Neural cell (in vitro differentiated cells): Measurements from ENCODE around the gene CACNA1B. TPM values are rescaled to one million over a fixed set of nuclear protein-coding genes. Genes with fewer than 3 reads are reported as not detected.

Source experiments
- H2AFZ ChIP-seq: fragments of 200-600, 300-800 bp; sonication (generic), shearing (Covaris generic); 2 replicates; pipeline ENCODE4 v1.6.0; 2014; ENCODE audit warnings: low read depth, mild to moderate bottlenecking, antibody characterized with exemption, low read length, moderate library complexity
- H3F3A ChIP-seq: fragments of 200-600 bp; shearing (Covaris generic); 2 replicates; pipeline ENCODE4 v1.6.1; 2016; ENCODE audit warnings: mild to moderate bottlenecking, moderate library complexity, mixed read lengths, antibody characterized with exemption, low read length; ENCODE audit not compliant: insufficient read depth, poor library complexity, severe bottlenecking
- H3K27ac ChIP-seq: fragments of 200-600, 300-800 bp; sonication (generic), shearing (Covaris generic); 2 replicates; pipeline ENCODE4 v1.5.1; 2014; ENCODE audit warnings: mild to moderate bottlenecking, low read length, moderate library complexity
- H3K27me3 ChIP-seq: fragments of 300-800, 200-600 bp; sonication (generic), shearing (Covaris generic); 2 replicates; pipeline ENCODE4 v1.6.0; 2014; ENCODE audit warnings: mild to moderate bottlenecking, low read depth, low read length, moderate library complexity; ENCODE audit not compliant: insufficient read depth
- H3K36me3 ChIP-seq: fragments of 300-800, 200-600 bp; sonication (generic), shearing (Covaris generic); 2 replicates; pipeline ENCODE4 v1.5.1; 2014; ENCODE audit warnings: mild to moderate bottlenecking, antibody characterized with exemption, low read length, moderate library complexity; ENCODE audit not compliant: insufficient read depth
- H3K4me2 ChIP-seq: fragments of 300-800, 200-600 bp; sonication (generic), shearing (Covaris generic); 2 replicates; pipeline ENCODE4 v1.6.0; 2014; ENCODE audit warnings: mild to moderate bottlenecking, low read length
- H3K4me3 ChIP-seq: fragments of 300-800, 200-600 bp; sonication (generic), shearing (Covaris generic); 2 replicates; pipeline ENCODE4 v1.5.1; 2014; ENCODE audit warnings: mild to moderate bottlenecking, low read length, moderate library complexity
- H3K79me2 ChIP-seq: fragments of 200-600 bp; shearing (Covaris generic); replicated peaks from 2 replicates; pipeline ENCODE4 v1.6.0; 2014; ENCODE audit warnings: mild to moderate bottlenecking, low read length, moderate library complexity; ENCODE audit not compliant: insufficient read depth
- H3K9ac ChIP-seq: fragments of 300-800, 200-600 bp; sonication (generic), shearing (Covaris generic); 2 replicates; pipeline ENCODE4 v1.6.1; 2016; ENCODE audit warnings: mild to moderate bottlenecking, low read length, mixed read lengths
- H3K9me2 ChIP-seq: fragments of 200-600 bp; shearing (Covaris generic); 2 replicates; pipeline ENCODE4 v1.6.1; 2016; ENCODE audit warnings: mild to moderate bottlenecking, low read length, mixed read lengths; ENCODE audit not compliant: insufficient read depth
- H3K9me3 ChIP-seq: fragments of 200-600, 300-800 bp; sonication (generic), shearing (Covaris generic); 2 replicates; pipeline ENCODE4 v1.6.1; 2016; ENCODE audit warnings: mild to moderate bottlenecking, mixed run types, low read length, moderate library complexity, mixed read lengths
- H4K20me1 ChIP-seq: fragments of 200-600 bp; shearing (Covaris generic); 2 replicates; pipeline ENCODE4 v1.6.1; 2016; ENCODE audit warnings: mild to moderate bottlenecking, mixed run types; ENCODE audit not compliant: insufficient read depth
- CTCF ChIP-seq: fragments of 450-650 bp; IDR thresholded peaks from 2 replicates; pipeline ENCODE4 v1.5.1; 2014; ENCODE audit warnings: antibody characterized with exemption, mild to moderate bottlenecking, moderate library complexity; ENCODE audit not compliant: poor library complexity, severe bottlenecking
- EP300 ChIP-seq: fragments of 450-650 bp; conservative IDR thresholded peaks from 2 replicates; pipeline ENCODE4 v1.6.1; 2014; ENCODE audit warnings: antibody characterized with exemption, mild to moderate bottlenecking, moderate library complexity; ENCODE audit not compliant: poor library complexity, severe bottlenecking
- EZH2 ChIP-seq: fragments of 200-600, 300-800 bp; shearing (Covaris generic), sonication (generic); IDR thresholded peaks from 2 replicates; pipeline ENCODE4 v1.6.1; 2014; ENCODE audit warnings: antibody characterized with exemption, low read length, borderline replicate concordance, mild to moderate bottlenecking; ENCODE audit not compliant: insufficient read depth, poor library complexity, severe bottlenecking
- MXI1 ChIP-seq: fragments of 450-650 bp; conservative IDR thresholded peaks from 2 replicates; pipeline ENCODE4 v1.6.1; 2014; ENCODE audit warnings: antibody characterized with exemption, mild to moderate bottlenecking; ENCODE audit not compliant: poor library complexity, severe bottlenecking
- POLR2AphosphoS5 ChIP-seq: IDR thresholded peaks from 2 replicates; pipeline ENCODE4 v1.6.1; 2012
- RAD21 ChIP-seq: fragments of 450-650 bp; conservative IDR thresholded peaks from 2 replicates; pipeline ENCODE4 v1.6.1; 2014; ENCODE audit warnings: antibody characterized with exemption, mild to moderate bottlenecking, moderate library complexity
- REST ChIP-seq: IDR thresholded peaks from 2 replicates; pipeline ENCODE4 v1.6.1; 2012; ENCODE audit warnings: borderline replicate concordance
- SMC3 ChIP-seq: fragments of 450-650 bp; conservative IDR thresholded peaks from 2 replicates; pipeline ENCODE4 v1.6.1; 2014; ENCODE audit warnings: antibody characterized with exemption, mild to moderate bottlenecking, moderate library complexity; ENCODE audit not compliant: poor library complexity
- TAF1 ChIP-seq: IDR thresholded peaks from 2 replicates; pipeline ENCODE4 v1.6.1; 2012; ENCODE audit warnings: low read depth
- polyA plus RNA-seq: library from polyadenylated mRNA; depleted of rRNA; stranded (reverse); fragments of >200 nt; gene quantifications from 2 replicates; pipeline ENCODE4 v1.2.3, GENCODE V29; 2014

CACNA1B gene
- polyA plus RNA-seq, 1 donor from 2014 or later: 5.8 TPM

GRCh38 chr9:138058181-138058580 lies 180.6 kb downstream of the CACNA1B start:
- Histone ChIP-seq H3K4me3 (no peak overlapping the region), H3K4me2 (no peak overlapping the region), H4K20me1 (no peaks in the 10 kb centered on the region), H3K36me3 (no peaks in the 10 kb centered on the region), H3F3A (no peaks in the 10 kb centered on the region), H2AFZ (no peak overlapping the region), H3K27me3 (no peaks in the 10 kb centered on the region), H3K27ac (no peak overlapping the region), H3K9me2 (no peaks in the 10 kb centered on the region), H3K9me3 (peaks cover 2% of the 10 kb centered on the region), H3K79me2 (no peaks in the 10 kb centered on the region), H3K9ac (no peak overlapping the region)
- TF ChIP-seq RAD21: no peak
- no peak for TF ChIP-seq MXI1
- TF ChIP-seq POLR2AphosphoS5: no peak
- no peak for TF ChIP-seq EZH2
- TF ChIP-seq REST: no peak
- TF ChIP-seq SMC3: no peak
- no peak for TF ChIP-seq TAF1
- no peak for TF ChIP-seq EP300
- no peak for TF ChIP-seq CTCF

- no peak for TF ChIP-seq CTCF
- no peak for TF ChIP-seq EZH2
- no peak for TF ChIP-seq SMC3
- TF ChIP-seq RAD21: no peak
- TF ChIP-seq EP300: no peak
- no peak for TF ChIP-seq POLR2AphosphoS5
- no peak for TF ChIP-seq MXI1
- TF ChIP-seq REST: no peak
- TF ChIP-seq TAF1: no peak
- H3K4me2 ChIP-seq: no peak overlapping the region
- no peak overlapping the region for H2AFZ ChIP-seq
- H4K20me1 ChIP-seq: no peaks in the 10 kb centered on the region
- H3K27ac ChIP-seq: no peak overlapping the region
- H3K79me2 ChIP-seq: no peaks in the 10 kb centered on the region
- H3K9me2 ChIP-seq: no peaks in the 10 kb centered on the region
- H3K27me3 ChIP-seq: no peaks in the 10 kb centered on the region
- no peaks in the 10 kb centered on the region for H3K36me3 ChIP-seq
- H3K9me3 ChIP-seq: peaks cover 2% of the 10 kb centered on the region
- H3K9ac ChIP-seq: no peak overlapping the region
- H3F3A ChIP-seq: no peaks in the 10 kb centered on the region
- no peak overlapping the region for H3K4me3 ChIP-seq
These were observed 181.6 kb downstream of the CACNA1B start for GRCh38 chr9:138059196-138059595.
